HCT116 (cell line): ENCODE data around the gene RNF217.

Experiments used
- CTCF ChIP-seq, 3 experiments: fragments of 200-600 bp in 1 of 3; sonication (generic) in 1 of 3; IDR thresholded peaks in 2 of 3; conservative IDR thresholded peaks in 1 of 3; 2 replicates each; pipeline ENCODE4 v1.5.1; 2012 to 2017; ENCODE audit warnings: low read depth in 2 of 3, low read length in 2 of 3, antibody characterized with exemption in 1 of 3, borderline replicate concordance in 1 of 3, control low read depth in 1 of 3, mild to moderate bottlenecking in 1 of 3, mixed read lengths in 1 of 3, mixed run types in 1 of 3, moderate library complexity in 1 of 3; ENCODE audit not compliant: insufficient read depth in 1 of 3
- EZH2 ChIP-seq: fragments of 200-600 bp; sonication (generic); IDR thresholded peaks from 2 replicates; pipeline ENCODE4 v1.6.1; 2017; ENCODE audit warnings: antibody characterized with exemption, mixed run types
- JUND ChIP-seq: IDR thresholded peaks from 2 replicates; pipeline ENCODE4 v1.6.1; 2012
- MAX ChIP-seq: IDR thresholded peaks from 2 replicates; pipeline ENCODE4 v1.6.1; 2012
- POLR2A ChIP-seq: IDR thresholded peaks from 2 replicates; pipeline ENCODE4 v1.7.0; 2011; ENCODE audit warnings: borderline replicate concordance; ENCODE audit not compliant: insufficient read depth, insufficient read length; ENCODE audit errors: extremely low read depth
- RAD21 ChIP-seq: IDR thresholded peaks from 2 replicates; pipeline ENCODE4 v1.6.1; 2012; ENCODE audit warnings: low read depth, mild to moderate bottlenecking
- REST ChIP-seq: IDR thresholded peaks from 2 replicates; pipeline ENCODE4 v1.6.1; 2012; ENCODE audit warnings: low read depth
- ZBTB33 ChIP-seq: IDR thresholded peaks from 2 replicates; pipeline ENCODE4 v1.6.1; 2011; ENCODE audit warnings: mild to moderate bottlenecking, low read length, moderate library complexity; ENCODE audit not compliant: insufficient replicate concordance; ENCODE audit errors: extremely low read depth

- TF ChIP-seq EZH2 (no peak), CTCF (IDR thresholded peaks at IDR 0.05 in 2 of 3, conservative IDR thresholded peaks at IDR 0.05 in 1 of 3; ENCODE audit: borderline replicate concordance in 1 of 3, insufficient read depth in 1 of 3, low read depth in 2 of 3, low read length in 2 of 3) (no peak), POLR2A (no peak), ZBTB33 (no peak), MAX (no peak), REST (no peak), RAD21 (no peak), JUND (no peak)
Observed at GRCh38 chr6:125110056-125110455, 147.8 kb downstream of the RNF217 start.
